ENCODE measurements around the gene CELF4.

CELF4 gene

DNA sequence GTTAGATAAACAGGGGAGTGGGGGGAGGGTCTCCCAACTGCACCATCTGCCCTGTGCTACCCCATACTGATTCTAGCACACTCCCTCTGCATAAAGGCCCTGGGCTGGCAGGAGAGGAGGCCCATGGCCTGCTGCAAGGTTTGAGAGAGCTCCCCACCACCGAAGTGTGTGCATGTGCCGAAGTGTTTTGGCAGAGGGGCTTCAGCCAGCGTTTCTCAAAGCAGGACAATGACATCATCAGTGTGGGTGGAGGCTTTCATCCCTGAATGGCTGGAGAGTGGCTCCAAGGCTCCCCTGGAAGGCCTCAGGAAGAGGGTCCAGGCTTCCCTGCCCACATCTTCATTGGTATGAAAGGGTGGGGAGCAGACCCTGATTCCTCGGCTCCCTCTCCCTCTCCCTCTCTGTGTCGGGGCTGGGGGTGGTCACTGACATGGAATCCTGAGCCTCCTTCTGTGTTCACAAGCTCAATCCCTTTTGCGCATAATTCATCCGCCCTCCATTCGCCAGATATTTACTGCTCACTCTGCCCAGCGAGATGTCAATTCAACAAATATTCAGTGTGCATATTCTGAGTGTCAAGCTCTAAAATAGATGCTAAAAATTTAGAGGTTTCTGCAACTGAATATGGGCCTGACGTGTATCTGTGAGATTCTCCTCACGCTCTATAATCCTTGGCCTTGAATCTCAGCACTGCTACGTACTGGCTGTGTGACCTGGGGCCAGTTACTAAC is 122.1 kb downstream of the CELF4 start:
- Histone ChIP-seq H3K27me3 (ENCODE audit: insufficient read depth, low read length) (no peaks in the 10 kb centered on the region), H3K27ac (ENCODE audit: low read length) (no peak overlapping the region), H3K9ac (ENCODE audit: low read depth, low read length) (no peak overlapping the region), H3K4me3 (ENCODE audit: low read length) (no peak overlapping the region), H3K4me1 (ENCODE audit: insufficient read depth, low read length) (peaks cover 10% of the 10 kb centered on the region; the same call in 1 of the 2 replicates), H3K36me3 (ENCODE audit: insufficient read depth, low read depth, low read length) (no peaks in the 10 kb centered on the region), H3K9me3 (ENCODE audit: insufficient read depth, low read depth, low read length) (no peaks in the 10 kb centered on the region)

DNA sequence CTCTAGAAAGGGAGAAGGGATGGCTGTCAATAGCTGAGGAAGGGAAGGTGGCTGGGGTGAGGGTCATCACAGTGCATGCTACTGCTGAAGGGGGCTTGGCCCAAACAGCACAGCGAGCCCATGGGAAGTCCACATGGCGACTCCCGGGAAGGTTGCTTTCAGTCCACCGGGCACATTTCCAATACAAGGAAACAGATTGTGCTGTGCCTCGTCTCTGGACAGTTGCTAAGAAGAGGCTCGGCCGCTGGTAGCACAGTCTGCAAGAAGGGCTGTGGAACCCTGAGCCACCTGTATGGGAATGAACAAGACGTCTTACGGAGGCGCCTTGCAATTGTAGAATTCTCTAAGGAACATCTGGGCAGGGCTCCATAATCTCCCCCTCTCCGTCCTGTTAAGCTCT is 123.1 kb downstream of the CELF4 start:
- no peaks in the 10 kb centered on the region for H3K9me3 ChIP-seq (ENCODE audit: insufficient read depth, low read depth, low read length)

DNA sequence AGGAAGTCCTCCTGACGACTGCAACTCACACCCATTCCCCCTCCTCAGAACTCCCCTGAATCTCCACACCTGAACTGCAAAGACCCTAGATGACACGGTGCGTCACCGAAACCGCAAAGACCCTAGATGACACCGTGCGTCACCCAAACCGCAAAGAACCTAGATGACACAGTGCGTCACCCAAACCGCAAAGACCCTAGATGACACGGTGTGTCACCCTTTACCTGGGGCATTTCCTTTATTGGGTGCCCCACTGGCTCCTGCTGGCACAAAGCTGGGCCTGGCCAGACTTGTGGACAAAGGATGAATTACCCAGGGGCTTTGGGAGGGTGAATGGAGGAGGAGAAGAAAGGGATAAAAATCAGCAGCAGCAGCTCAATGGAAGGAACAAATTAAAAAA is 123.8 kb downstream of the CELF4 start:
- Histone ChIP-seq H3K4me3 (ENCODE audit: low read length) (no peak overlapping the region), H3K27ac (ENCODE audit: low read length) (no peak overlapping the region), H3K4me1 (ENCODE audit: insufficient read depth, low read length) (peaks cover 10% of the 10 kb centered on the region; the same call in 1 of the 2 replicates)

More for the DNA sequence above, 123.1 kb downstream of the CELF4 start:
- H3K4me1 ChIP-seq (ENCODE audit: insufficient read depth, low read length): peaks cover 10% of the 10 kb centered on the region; the same call in 1 of the 2 replicates
- H3K36me3 ChIP-seq (ENCODE audit: insufficient read depth, low read depth, low read length): no peaks in the 10 kb centered on the region
- no peak overlapping the region for H3K27ac ChIP-seq (ENCODE audit: low read length)
- H3K27me3 ChIP-seq (ENCODE audit: insufficient read depth, low read length): no peaks in the 10 kb centered on the region
- H3K4me3 ChIP-seq (ENCODE audit: low read length): no peak overlapping the region
- no peak overlapping the region for H3K9ac ChIP-seq (ENCODE audit: low read depth, low read length)

DNA sequence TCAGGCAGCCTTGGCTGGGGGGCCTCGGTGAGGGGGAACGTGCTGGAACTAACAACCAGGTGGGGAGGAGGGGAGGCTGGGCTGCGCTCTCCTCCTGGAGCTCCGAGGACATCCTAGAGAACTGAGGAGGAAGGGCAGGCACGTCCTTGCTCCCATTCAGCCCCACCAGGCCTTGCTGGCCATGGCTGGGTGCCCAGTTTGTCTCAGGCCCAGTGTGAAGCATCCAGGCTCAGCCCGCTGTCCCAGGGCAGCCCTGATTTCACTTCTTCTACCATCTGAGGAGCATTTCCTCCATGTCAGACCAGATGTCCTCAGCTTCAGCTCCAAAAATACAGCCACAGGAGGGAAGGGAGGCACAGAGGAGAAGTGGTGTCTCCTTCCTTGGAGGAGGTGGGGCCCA is 125.4 kb downstream of the CELF4 start:
- no peak overlapping the region for H3K4me3 ChIP-seq (ENCODE audit: low read length)
- no peaks in the 10 kb centered on the region for H3K9me3 ChIP-seq (ENCODE audit: insufficient read depth, low read depth, low read length)
- no peaks in the 10 kb centered on the region for H3K36me3 ChIP-seq (ENCODE audit: insufficient read depth, low read depth, low read length)
- H3K9ac ChIP-seq (ENCODE audit: low read depth, low read length): no peak overlapping the region
- H3K27ac ChIP-seq (ENCODE audit: low read length): no peak overlapping the region
- H3K4me1 ChIP-seq (ENCODE audit: insufficient read depth, low read length): peaks cover 8% of the 10 kb centered on the region; the same call in 1 of the 2 replicates
- H3K27me3 ChIP-seq (ENCODE audit: insufficient read depth, low read length): no peaks in the 10 kb centered on the region

More for the DNA sequence above, 123.8 kb downstream of the CELF4 start:
- Histone ChIP-seq H3K9ac (ENCODE audit: low read depth, low read length) (no peak overlapping the region), H3K9me3 (ENCODE audit: insufficient read depth, low read depth, low read length) (no peaks in the 10 kb centered on the region), H3K36me3 (ENCODE audit: insufficient read depth, low read depth, low read length) (no peaks in the 10 kb centered on the region), H3K27me3 (ENCODE audit: insufficient read depth, low read length) (no peaks in the 10 kb centered on the region)

DNA sequence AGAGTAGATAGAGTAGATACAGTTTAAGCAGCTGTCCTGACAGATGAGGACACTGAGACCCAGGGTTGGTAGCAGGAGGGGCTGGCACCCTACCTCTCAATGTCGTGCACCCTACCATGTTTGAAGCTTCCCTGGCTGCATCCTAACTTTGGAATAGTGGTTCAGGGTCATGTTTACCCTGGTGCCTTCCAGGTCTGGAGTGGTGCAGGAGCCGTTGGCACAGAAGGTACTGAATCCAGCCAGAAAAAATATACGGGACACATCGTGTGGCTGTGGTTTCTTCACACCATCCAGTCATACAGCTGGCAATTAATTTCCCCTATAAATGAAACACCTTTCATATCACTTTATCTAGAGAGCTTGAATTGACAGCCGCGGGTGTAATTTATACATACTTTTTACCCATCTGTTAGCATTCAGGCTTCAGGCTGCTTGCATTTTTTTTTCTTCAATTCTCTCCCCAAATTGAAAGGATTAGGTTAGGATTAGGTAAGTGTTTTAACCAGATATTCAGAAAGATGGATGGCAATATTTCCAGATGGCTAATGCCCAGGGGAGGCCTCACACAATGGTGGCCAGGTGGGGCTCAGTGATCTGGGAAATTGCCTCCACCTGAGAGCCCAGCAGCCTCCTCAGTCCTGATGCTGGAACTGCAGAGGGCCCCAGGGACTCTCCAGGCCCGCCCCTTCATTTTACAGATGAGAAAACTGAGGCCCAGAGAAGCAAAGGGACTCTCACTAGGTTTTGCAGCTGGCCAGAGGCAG is 127.0 kb downstream of the CELF4 start:
- H3K36me3 ChIP-seq (ENCODE audit: insufficient read depth, low read depth, low read length): no peaks in the 10 kb centered on the region
- H3K4me1 ChIP-seq (ENCODE audit: insufficient read depth, low read length): peaks cover 5% of the 10 kb centered on the region; the same call in 1 of the 2 replicates
- no peaks in the 10 kb centered on the region for H3K9me3 ChIP-seq (ENCODE audit: insufficient read depth, low read depth, low read length)
- no peak overlapping the region for H3K9ac ChIP-seq (ENCODE audit: low read depth, low read length)
- no peaks in the 10 kb centered on the region for H3K27me3 ChIP-seq (ENCODE audit: insufficient read depth, low read length)
- no peak overlapping the region for H3K4me3 ChIP-seq (ENCODE audit: low read length)
- no peak overlapping the region for H3K27ac ChIP-seq (ENCODE audit: low read length)

DNA sequence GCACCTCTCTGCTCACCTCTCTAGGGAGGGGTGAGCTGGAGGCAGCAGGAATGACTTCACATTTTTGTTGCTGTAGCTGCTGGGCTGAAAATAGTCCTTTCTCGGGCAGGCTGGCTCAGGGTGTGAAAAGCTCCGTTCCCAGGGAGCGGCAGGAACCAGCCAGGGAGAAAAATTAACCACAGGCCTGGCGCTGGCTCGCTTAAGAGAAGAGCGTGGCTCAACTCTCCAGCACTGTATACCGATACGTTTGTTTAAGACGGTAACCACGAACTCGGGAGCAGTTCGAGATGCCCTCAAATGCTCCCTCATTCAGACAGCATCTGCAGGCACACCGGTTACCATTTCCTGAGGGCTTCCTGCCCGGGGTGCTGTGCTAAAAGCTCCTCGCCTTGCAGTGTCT is 129.6 kb downstream of the CELF4 start:
- Histone ChIP-seq H3K9ac (ENCODE audit: low read depth, low read length) (no peak overlapping the region), H3K4me1 (ENCODE audit: insufficient read depth, low read length) (no peaks in the 10 kb centered on the region), H3K4me3 (ENCODE audit: low read length) (no peak overlapping the region), H3K36me3 (ENCODE audit: insufficient read depth, low read depth, low read length) (no peaks in the 10 kb centered on the region), H3K27ac (ENCODE audit: low read length) (no peak overlapping the region), H3K9me3 (ENCODE audit: insufficient read depth, low read depth, low read length) (no peaks in the 10 kb centered on the region), H3K27me3 (ENCODE audit: insufficient read depth, low read length) (no peaks in the 10 kb centered on the region)

DNA sequence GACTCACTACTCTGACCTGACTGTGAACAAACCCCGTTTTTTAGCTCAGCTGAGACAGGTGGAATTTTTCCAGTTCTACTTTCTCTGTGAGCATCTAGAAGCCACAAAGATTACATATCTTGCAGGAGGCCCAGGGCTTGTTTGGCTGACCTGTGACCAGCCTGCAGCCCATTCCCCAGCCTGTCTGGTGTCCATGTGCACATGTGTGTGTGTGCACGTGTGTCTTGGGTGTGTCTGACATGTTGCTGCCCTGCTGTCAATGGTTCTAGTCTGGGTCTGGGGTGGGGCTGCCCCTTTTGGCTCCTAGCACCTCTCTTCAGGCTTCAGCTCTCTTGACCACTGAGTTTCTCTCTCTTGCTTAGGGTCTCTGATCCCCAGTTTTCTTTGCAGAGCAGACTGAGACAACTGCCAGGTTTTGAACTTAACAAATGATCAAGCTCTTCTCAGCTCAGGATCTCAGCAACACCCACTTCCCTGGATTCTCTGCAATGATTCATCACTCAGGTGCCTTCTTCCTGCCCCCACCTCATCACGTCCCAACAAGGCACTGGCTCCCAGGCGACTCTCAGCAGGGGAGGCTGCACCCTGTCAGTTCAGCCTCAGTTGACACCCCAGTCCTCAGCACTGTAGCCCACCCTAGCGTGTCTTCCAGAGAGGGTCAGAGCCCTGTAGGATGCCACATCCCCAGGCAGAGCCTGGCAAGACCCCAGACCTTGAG is 130.3 kb downstream of the CELF4 start:
- H3K27ac ChIP-seq (ENCODE audit: low read length): no peak overlapping the region

DNA sequence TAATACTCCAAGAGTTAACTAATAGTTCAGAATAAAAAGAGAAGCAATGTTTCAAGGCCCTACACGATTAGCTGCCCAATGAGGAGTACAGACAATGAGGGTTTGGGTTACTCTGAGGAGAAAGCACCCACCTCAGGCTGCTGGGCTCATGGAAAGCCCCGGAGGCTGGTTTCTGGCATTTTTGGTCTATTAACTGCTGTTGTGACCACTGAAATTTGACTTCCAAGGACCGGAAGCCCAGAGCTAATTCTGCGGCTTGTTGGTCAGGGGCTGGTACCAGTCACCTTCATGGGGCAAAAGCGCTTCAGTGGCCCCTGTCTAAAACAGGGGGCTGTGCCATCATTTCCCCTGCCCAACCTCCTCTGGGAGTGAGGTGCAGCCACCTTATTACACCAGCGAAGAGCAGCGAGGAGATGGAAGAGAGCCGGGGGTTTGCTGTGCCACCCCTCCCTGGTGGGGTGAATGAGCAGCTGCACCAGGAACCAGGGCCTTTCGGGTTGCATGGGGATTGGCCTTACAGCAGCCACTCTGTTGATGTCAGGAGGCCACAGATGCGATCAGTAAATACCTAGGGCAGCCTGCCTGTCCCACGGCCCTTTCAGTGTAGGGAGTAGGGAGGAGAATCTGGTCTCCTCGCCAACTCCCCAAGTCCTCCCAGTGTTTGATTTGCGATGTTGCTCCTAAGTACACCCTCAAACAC is 131.3 kb downstream of the CELF4 start:
- Histone ChIP-seq H3K27ac (ENCODE audit: low read length) (no peak overlapping the region), H3K9ac (ENCODE audit: low read depth, low read length) (no peak overlapping the region), H3K36me3 (ENCODE audit: insufficient read depth, low read depth, low read length) (no peaks in the 10 kb centered on the region), H3K4me1 (ENCODE audit: insufficient read depth, low read length) (no peaks in the 10 kb centered on the region; the same call in 1 of the 2 replicates), H3K27me3 (ENCODE audit: insufficient read depth, low read length) (no peaks in the 10 kb centered on the region), H3K9me3 (ENCODE audit: insufficient read depth, low read depth, low read length) (no peaks in the 10 kb centered on the region), H3K4me3 (ENCODE audit: low read length) (no peak overlapping the region)

More for the DNA sequence above, 130.3 kb downstream of the CELF4 start:
- H3K4me3 ChIP-seq (ENCODE audit: low read length): no peak overlapping the region
- no peaks in the 10 kb centered on the region for H3K9me3 ChIP-seq (ENCODE audit: insufficient read depth, low read depth, low read length)
- no peaks in the 10 kb centered on the region for H3K36me3 ChIP-seq (ENCODE audit: insufficient read depth, low read depth, low read length)
- no peaks in the 10 kb centered on the region for H3K4me1 ChIP-seq (ENCODE audit: insufficient read depth, low read length)
- no peaks in the 10 kb centered on the region for H3K27me3 ChIP-seq (ENCODE audit: insufficient read depth, low read length)
- no peak overlapping the region for H3K9ac ChIP-seq (ENCODE audit: low read depth, low read length)

DNA sequence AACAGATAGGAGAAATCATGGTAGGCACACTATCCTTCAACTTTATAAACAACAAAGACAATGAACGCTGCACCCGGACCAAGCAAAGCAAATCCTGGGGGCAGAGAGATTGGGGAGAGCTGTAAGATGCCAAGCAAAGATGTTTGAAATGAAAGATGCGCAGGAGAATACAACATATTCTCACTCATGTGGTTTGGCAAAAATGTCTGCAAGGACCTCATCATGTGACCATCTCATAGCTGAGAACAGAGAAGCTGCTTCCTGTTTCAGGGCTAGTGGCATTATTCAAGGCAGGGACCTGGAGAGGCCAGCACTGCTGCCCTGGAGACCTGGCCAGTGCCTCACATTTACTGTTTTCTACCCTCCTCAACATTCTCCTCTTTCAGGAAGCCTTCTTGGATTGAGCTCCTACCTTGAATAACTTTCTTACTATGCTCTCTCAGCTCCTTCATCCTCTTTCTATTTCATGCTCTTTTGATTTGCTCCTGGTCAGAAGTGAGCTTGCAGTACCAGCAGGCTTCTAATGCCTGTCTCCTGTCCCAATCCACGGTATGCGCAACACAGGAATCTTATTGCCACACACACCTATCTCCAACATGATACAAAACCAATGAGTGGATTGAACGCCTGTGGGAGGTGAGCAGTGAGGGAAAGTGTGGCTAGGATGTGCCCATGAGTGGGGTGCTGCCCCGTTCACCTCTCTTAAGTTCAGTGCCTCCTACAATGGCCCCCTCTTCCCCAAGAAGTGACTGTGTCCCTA is 133.0 kb downstream of the CELF4 start:
- no peaks in the 10 kb centered on the region for H3K27me3 ChIP-seq (ENCODE audit: insufficient read depth, low read length)
- H3K4me1 ChIP-seq (ENCODE audit: insufficient read depth, low read length): no peaks in the 10 kb centered on the region; the same call in 1 of the 2 replicates
- no peak overlapping the region for H3K27ac ChIP-seq (ENCODE audit: low read length)
- H3K36me3 ChIP-seq (ENCODE audit: insufficient read depth, low read depth, low read length): no peaks in the 10 kb centered on the region
- no peak overlapping the region for H3K9ac ChIP-seq (ENCODE audit: low read depth, low read length)
- no peaks in the 10 kb centered on the region for H3K9me3 ChIP-seq (ENCODE audit: insufficient read depth, low read depth, low read length)
- no peak overlapping the region for H3K4me3 ChIP-seq (ENCODE audit: low read length)

DNA sequence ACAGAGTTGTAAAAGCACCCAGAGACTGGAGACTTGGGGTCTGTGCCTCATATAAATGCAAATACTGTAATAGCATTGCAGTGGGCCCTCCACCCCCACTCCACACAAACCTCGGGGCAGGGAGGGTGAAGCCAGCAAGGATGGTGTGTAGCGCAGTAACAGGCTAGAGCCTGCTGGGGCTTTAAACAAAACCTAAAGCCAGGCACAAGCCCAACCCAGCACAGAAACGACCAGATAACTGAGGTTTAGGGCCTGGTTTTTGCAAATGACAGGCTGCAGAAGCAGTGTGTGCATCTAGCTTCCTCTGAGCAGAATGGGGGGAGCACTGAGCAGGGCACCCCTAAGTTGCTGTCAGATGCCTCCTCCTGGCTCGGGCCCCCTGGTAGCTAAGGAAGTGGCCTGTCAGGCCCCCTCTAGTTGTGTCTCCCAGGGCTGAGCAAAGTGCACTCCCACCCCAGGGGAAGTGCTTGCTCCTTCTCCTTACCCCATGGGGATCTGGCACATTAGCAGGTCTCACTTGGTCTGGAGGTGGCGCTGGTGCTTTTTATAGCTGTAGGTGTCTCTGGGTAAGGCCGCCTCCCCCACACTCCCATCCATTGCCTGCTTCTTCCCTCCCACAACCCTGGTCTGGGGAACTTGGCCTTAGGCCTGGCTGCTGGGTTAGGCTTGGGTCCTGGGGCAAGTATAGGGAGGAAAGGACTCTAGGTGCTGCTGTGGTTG is 135.1 kb downstream of the CELF4 start:
- no peak overlapping the region for H3K9ac ChIP-seq (ENCODE audit: low read depth, low read length)
- H3K9me3 ChIP-seq (ENCODE audit: insufficient read depth, low read depth, low read length): no peaks in the 10 kb centered on the region
- H3K27ac ChIP-seq (ENCODE audit: low read length): no peak overlapping the region
- no peak overlapping the region for H3K4me3 ChIP-seq (ENCODE audit: low read length)
- H3K4me1 ChIP-seq (ENCODE audit: insufficient read depth, low read length): no peaks in the 10 kb centered on the region; the same call in 1 of the 2 replicates
- no peaks in the 10 kb centered on the region for H3K27me3 ChIP-seq (ENCODE audit: insufficient read depth, low read length)
- H3K36me3 ChIP-seq (ENCODE audit: insufficient read depth, low read depth, low read length): no peaks in the 10 kb centered on the region
